HepG2 (cell line): ENCODE measurements around the gene SYNE3. TPM values are rescaled to one million over a fixed set of nuclear protein-coding genes. Genes with fewer than 3 reads are reported as not detected.

Source experiments
- ATAC-seq: fragments of 200-7000 bp; cut with Tn5 transposase; 3 replicates; pipeline ENCODE4 v1.9.1; 2020; ENCODE audit warnings: mild to moderate bottlenecking, moderate library complexity
- BruUV-seq: library from RNA; stranded (reverse); fragments of 400-500 nt; replicated peaks from 2 replicates; lab custom pipeline; 2021; lab: Mats Ljungman, UMichigan
- CTCF ChIA-PET: fragments of 300-600 bp; formaldehyde crosslinking; extraction: SDS; loops from one replicate; lab custom pipeline; 2021; ENCODE audit warnings: low total read pairs, inconsistent platforms, low intra/inter-chr PET ratio; lab: Yijun Ruan, JAX
- POLR2A ChIA-PET: fragments of 350-600 bp; sonication (Branson Sonifier 250); formaldehyde crosslinking; loops from one replicate; lab custom pipeline; 2020; ENCODE audit warnings: antibody characterized with exemption, inconsistent platforms; lab: Yijun Ruan, JAX
- DNase-seq: peaks from one replicate; pipeline ENCODE4 v3.0.0-alpha.2; 2015; ENCODE audit warnings: low spot score
- FAIRE-seq: peaks from 3 replicates; lab custom pipeline; 2011; peaks lifted over from hg19 to GRCh38; lab: Jason Lieb, UNC
- H2AFZ ChIP-seq: one replicate; pipeline ENCODE4 v1.6.1; 2011; ENCODE audit warnings: low read length, inconsistent platforms
- H3K27ac ChIP-seq: fragments of 300-600 bp; 3 replicates; pipeline ENCODE4 v1.8.0; 2011; ENCODE audit warnings: mixed run types, mild to moderate bottlenecking, mixed read lengths, low read length, inconsistent platforms; ENCODE audit not compliant: insufficient read depth; ENCODE audit errors: extremely low read length
- H3K27me3 ChIP-seq, 2 experiments: fragments of 200-600 bp in 1 of 2; 2 replicates in 1 of 2; 3 replicates in 1 of 2; pipeline versions ENCODE4 v1.6.0 to v1.8.0; 2011; ENCODE audit warnings: low read length in 2 of 2, mild to moderate bottlenecking in 2 of 2, moderate library complexity in 2 of 2, inconsistent platforms in 1 of 2; ENCODE audit not compliant: insufficient read depth in 2 of 2, control insufficient read depth in 1 of 2
- H3K36me3 ChIP-seq, 2 experiments: fragments of 200-600 bp in 1 of 2; replicated peaks in 1 of 2; 2 replicates in 1 of 2; 3 replicates in 1 of 2; pipeline versions ENCODE4 v1.5.1 to v1.8.0; 2011; ENCODE audit warnings: low read length in 2 of 2, inconsistent platforms in 1 of 2; ENCODE audit not compliant: insufficient read depth in 2 of 2, control insufficient read depth in 1 of 2
- H3K4me1 ChIP-seq: 2 replicates; pipeline ENCODE4 v1.5.1; 2012; ENCODE audit warnings: low read length, inconsistent platforms; ENCODE audit not compliant: insufficient read depth
- H3K4me2 ChIP-seq: 2 replicates; pipeline ENCODE4 v1.6.0; 2011; ENCODE audit warnings: low read depth, low read length, inconsistent platforms
- H3K4me3 ChIP-seq, 3 experiments: fragments of 200-600 bp in 1 of 3; sonication (generic), shearing (Covaris generic) in 1 of 3; replicated peaks in 1 of 3; 2 replicates each; pipeline ENCODE4 v1.5.1; 2011 to 2016; ENCODE audit warnings: low read length in 3 of 3, inconsistent platforms in 2 of 3, low read depth in 2 of 3, mild to moderate bottlenecking in 2 of 3, control low read depth in 1 of 3, mixed read lengths in 1 of 3; ENCODE audit not compliant: insufficient read depth in 1 of 3
- H3K79me2 ChIP-seq: one replicate; pipeline ENCODE4 v1.6.1; 2011; ENCODE audit warnings: low read length, inconsistent platforms; ENCODE audit not compliant: insufficient read depth
- H3K9ac ChIP-seq: 2 replicates; pipeline ENCODE4 v1.6.0; 2011; ENCODE audit warnings: mild to moderate bottlenecking, low read depth, low read length, inconsistent platforms; ENCODE audit not compliant: insufficient read depth
- H3K9me3 ChIP-seq: 2 replicates; pipeline ENCODE4 v1.5.1; 2012; ENCODE audit warnings: mild to moderate bottlenecking, low read length
- H4K20me1 ChIP-seq: 2 replicates; pipeline ENCODE4 v1.6.0; 2011; ENCODE audit warnings: inconsistent platforms, mild to moderate bottlenecking, low read length, moderate library complexity; ENCODE audit not compliant: insufficient read depth
- AGO1 ChIP-seq: fragments of 200-400 bp; formaldehyde crosslinking; IDR thresholded peaks from 2 replicates; pipeline ENCODE4 v1.6.1; 2017; ENCODE audit warnings: mild to moderate bottlenecking, low read depth, low read length, moderate library complexity; ENCODE audit not compliant: poor library complexity, severe bottlenecking
- ERF ChIP-seq: IDR thresholded peaks from 2 replicates; pipeline ENCODE4 v1.6.1; 2018; ENCODE audit warnings: missing biosample characterization, missing genetic modification reagents
- GATAD2A ChIP-seq: IDR thresholded peaks from 2 replicates; pipeline ENCODE4 v1.6.1; 2016
- NCOA2 ChIP-seq: sonication (generic); formaldehyde crosslinking; IDR thresholded peaks from 2 replicates; pipeline ENCODE4 v1.8.0; 2022; ENCODE audit warnings: inconsistent platforms
- SALL2 ChIP-seq: sonication (generic); formaldehyde crosslinking; IDR thresholded peaks from 2 replicates; pipeline ENCODE4 v1.8.1; 2023; ENCODE audit warnings: mild to moderate bottlenecking, missing genetic modification reagents, inconsistent platforms
- ZFP90 ChIP-seq: sonication (generic); formaldehyde crosslinking; IDR thresholded peaks from 2 replicates; pipeline ENCODE4 v1.8.0; 2022; ENCODE audit warnings: missing genetic modification reagents, mild to moderate bottlenecking, inconsistent platforms, borderline replicate concordance
- ZNF207 ChIP-seq: fragments of 450-650 bp; IDR thresholded peaks from 2 replicates; pipeline ENCODE4 v1.6.1; 2016; ENCODE audit warnings: antibody characterized with exemption, borderline replicate concordance
- WGBS: methylation state at CpG from one replicate; pipeline ENCODE4 v1.1.6; 2017; ENCODE audit warnings: low lambda C conversion rate; 5-methylcytosine and 5-hydroxymethylcytosine counted together
- in situ Hi-C: cut with HindIII; loops from 2 replicates; pipeline ENCODE4 v1.10.0; 2017; ENCODE audit warnings: low pct_unique_long_range_greater_than_20kb; ENCODE audit not compliant: extremely low pct_ligation_motif_present
- intact Hi-C: fragments of 100-400 bp; cut with micrococcal nuclease; formaldehyde crosslinking; loops from one replicate; pipeline ENCODE4 v1.10.0; 2022; ENCODE audit not compliant: unreplicated experiment
- polyA plus RNA-seq, 8 experiments: library from polyadenylated mRNA; depleted of rRNA in 3 of 8; stranded (reverse) in 7 of 8; unstranded in 1 of 8; fragments of >200 nt; fragmentation: Illumina TruSeq in 4 of 8; extraction: Trizol in 4 of 8; gene quantifications; 2 replicates each; pipeline versions ENCODE4 v1.2.1 to v1.2.3, GENCODE V29; 2011 to 2016; ENCODE audit warnings: low read depth in 4 of 8, missing spikeins in 1 of 8, mixed read lengths in 1 of 8; ENCODE audit not compliant: insufficient read depth in 1 of 8
- total RNA-seq, 5 experiments: library from RNA; depleted of rRNA; stranded (reverse); fragments of >200 nt; fragmentation: Illumina TruSeq; extraction: Trizol; gene quantifications; 2 replicates each; pipeline ENCODE4 v1.2.3, GENCODE V29; 2016; ENCODE audit warnings: low read depth in 1 of 5
- TF ChIP-seq, protein P1 (sequence below): sonication (generic); formaldehyde crosslinking; IDR thresholded peaks from 2 replicates; pipeline ENCODE4 v1.4.0; 2020; ENCODE audit warnings: missing genetic modification reagents
- TF ChIP-seq, protein P2 (sequence below): IDR thresholded peaks from 2 replicates; pipeline ENCODE4 v1.6.1; 2016

Gene SYNE3
- total and polyA plus RNA-seq, 2 of the 13 experiments (the other 11 are each of a cell fraction or from before 2014, with no cell fraction given): 7.8 to 8.0 TPM

DNA sequence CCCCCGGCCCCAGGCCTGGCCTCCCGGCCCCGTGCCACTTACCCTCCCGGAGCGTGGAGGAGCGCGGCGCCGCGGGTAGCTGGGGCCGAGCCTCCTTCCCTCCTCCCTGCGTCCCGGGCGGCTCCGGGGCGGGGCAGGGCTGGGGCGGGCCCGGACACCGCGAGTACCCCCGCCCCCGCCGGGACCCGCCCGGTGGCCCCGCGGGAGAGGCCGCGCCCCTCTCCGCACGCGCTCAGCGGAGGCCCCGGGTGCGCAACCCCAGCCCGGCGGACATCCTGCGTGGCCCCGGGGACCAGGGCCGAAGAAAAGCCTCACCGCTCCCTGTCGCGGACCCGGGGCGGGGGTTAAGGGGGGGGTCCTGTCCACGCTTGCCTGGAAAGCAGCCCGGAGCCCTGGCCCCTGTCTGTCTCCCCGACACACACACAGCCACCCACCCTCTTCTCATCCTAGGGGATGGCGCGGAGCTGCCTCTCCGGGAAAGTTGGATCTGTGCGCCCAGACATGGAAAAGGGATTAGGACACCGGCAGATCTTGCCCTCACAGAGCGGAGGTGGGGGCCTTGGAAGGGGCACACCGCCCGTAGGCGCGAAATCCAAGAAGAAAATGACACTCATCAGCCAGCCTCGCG lies at the start of gene SYNE3 (continued):
- TF ChIP-seq SALL2 (CRISPR knock-in tag) (0 out of 2 replicates have a peak, but pooled peaks have one; percentile 11), ZFP90 (CRISPR knock-in tag) (0 out of 2 replicates have a peak, but pooled peaks have one; percentile 5), ERF (CRISPR knock-in tag) (0 out of 2 replicates have a peak, but pooled peaks have one; percentile 16), AGO1 (peak; percentile 25), GATAD2A (CRISPR knock-in tag) (0 out of 2 replicates have a peak, but pooled peaks have one; percentile 20)
- TF ChIP-seq, protein P1, sequence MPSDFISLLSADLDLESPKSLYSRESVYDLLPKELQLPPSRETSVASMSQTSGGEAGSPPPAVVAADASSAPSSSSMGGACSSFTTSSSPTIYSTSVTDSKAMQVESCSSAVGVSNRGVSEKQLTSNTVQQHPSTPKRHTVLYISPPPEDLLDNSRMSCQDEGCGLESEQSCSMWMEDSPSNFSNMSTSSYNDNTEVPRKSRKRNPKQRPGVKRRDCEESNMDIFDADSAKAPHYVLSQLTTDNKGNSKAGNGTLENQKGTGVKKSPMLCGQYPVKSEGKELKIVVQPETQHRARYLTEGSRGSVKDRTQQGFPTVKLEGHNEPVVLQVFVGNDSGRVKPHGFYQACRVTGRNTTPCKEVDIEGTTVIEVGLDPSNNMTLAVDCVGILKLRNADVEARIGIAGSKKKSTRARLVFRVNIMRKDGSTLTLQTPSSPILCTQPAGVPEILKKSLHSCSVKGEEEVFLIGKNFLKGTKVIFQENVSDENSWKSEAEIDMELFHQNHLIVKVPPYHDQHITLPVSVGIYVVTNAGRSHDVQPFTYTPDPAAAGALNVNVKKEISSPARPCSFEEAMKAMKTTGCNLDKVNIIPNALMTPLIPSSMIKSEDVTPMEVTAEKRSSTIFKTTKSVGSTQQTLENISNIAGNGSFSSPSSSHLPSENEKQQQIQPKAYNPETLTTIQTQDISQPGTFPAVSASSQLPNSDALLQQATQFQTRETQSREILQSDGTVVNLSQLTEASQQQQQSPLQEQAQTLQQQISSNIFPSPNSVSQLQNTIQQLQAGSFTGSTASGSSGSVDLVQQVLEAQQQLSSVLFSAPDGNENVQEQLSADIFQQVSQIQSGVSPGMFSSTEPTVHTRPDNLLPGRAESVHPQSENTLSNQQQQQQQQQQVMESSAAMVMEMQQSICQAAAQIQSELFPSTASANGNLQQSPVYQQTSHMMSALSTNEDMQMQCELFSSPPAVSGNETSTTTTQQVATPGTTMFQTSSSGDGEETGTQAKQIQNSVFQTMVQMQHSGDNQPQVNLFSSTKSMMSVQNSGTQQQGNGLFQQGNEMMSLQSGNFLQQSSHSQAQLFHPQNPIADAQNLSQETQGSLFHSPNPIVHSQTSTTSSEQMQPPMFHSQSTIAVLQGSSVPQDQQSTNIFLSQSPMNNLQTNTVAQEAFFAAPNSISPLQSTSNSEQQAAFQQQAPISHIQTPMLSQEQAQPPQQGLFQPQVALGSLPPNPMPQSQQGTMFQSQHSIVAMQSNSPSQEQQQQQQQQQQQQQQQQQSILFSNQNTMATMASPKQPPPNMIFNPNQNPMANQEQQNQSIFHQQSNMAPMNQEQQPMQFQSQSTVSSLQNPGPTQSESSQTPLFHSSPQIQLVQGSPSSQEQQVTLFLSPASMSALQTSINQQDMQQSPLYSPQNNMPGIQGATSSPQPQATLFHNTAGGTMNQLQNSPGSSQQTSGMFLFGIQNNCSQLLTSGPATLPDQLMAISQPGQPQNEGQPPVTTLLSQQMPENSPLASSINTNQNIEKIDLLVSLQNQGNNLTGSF (CRISPR knock-in tag): peak; percentile 61; the same call in 1 of the 2 replicates

DNA sequence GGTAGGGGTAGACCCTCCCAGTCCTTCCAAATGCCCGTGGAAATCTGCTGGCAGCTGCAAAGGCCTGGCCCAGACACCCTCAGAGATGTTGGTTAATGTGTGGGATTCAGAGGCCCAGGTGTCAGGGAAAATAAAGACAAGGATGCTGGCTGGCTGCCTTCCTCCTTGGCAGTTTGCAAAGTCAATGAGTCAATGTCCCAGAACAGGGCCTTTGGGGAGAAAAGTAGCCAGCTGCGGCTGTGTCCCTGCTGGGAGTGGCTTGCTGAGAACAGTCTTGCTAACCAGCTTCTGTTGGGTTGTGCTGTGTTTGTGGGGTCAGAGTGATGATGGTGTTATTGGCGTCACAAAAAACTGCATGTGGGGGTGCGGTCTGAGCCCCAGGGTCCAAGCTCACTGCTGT lies 47.6 kb upstream of the SYNE3 start:
- Histone ChIP-seq H3K4me1 (peaks cover 32% of the 10 kb centered on the region), H4K20me1 (no peaks in the 10 kb centered on the region), H3K4me2 (peak overlapping the region; percentile 87; the same call in 1 of the 2 replicates), H3K79me2 (no peaks in the 10 kb centered on the region), H3K9me3 (no peaks in the 10 kb centered on the region), H3K4me3 (0 out of 6 replicates have a peak overlapping the region, but pooled peaks of 1 of the 3 experiments have one; percentile 68), H3K9ac (no peak overlapping the region), H3K36me3 (no peaks in the 10 kb centered on the region), H3K27me3 (0 out of 5 replicates have a peak, but pooled peaks cover 0 to 3% of the 10 kb centered on the region in 2 experiments), H3K27ac (no peak overlapping the region), H2AFZ (no peak overlapping the region)
- POLR2A ChIA-PET: interaction anchor here (1.5 kb wide), 1 partner anchor 41 kb away, joined by 3 read pairs; no protein-coding TSS in a partner anchor
- ATAC-seq: no peak
- DNase-seq: no peak
- CTCF ChIA-PET: interaction anchor here (1.6 kb wide), 1 partner anchor 210 kb away, joined by 5 read pairs; no protein-coding TSS in a partner anchor
- TF ChIP-seq, protein P2, sequence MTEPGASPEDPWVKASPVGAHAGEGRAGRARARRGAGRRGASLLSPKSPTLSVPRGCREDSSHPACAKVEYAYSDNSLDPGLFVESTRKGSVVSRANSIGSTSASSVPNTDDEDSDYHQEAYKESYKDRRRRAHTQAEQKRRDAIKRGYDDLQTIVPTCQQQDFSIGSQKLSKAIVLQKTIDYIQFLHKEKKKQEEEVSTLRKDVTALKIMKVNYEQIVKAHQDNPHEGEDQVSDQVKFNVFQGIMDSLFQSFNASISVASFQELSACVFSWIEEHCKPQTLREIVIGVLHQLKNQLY: no peak
- TF ChIP-seq NCOA2 (no peak), ZNF207 (no peak)
- intact Hi-C loops (no loop called here), in situ Hi-C loops (loop anchor here (5.0 to 10.0 kb wide), 3 partner anchors 118 to 431 kb away; no protein-coding TSS in a partner anchor)
- WGBS: 38% methylated on average over 3 of the region's 4 CpGs
- no TSS peak for BruUV-seq
- FAIRE-seq: no peak
